Measurements from ENCODE around the gene GPX7.

- no peak for TF ChIP-seq CTCF (IDR thresholded peaks at IDR 0.05)
- no peak for TF ChIP-seq POLR2A (IDR thresholded peaks at IDR 0.05)
Measured at GRCh38 chr1:52651904-52652303, 49.7 kb downstream of the GPX7 start.

Measured in breast epithelium (tissue), 3 donors.